HG03097 (cell line): ENCODE measurements around the gene ADGRF1.

Experiments
- ATAC-seq: cut with Tn5 transposase; IDR thresholded peaks from one replicate; pipeline ENCODE4 v1.9.1; 2021; ENCODE audit not compliant: unreplicated experiment, low FRiP score

ADGRF1 gene

DNA sequence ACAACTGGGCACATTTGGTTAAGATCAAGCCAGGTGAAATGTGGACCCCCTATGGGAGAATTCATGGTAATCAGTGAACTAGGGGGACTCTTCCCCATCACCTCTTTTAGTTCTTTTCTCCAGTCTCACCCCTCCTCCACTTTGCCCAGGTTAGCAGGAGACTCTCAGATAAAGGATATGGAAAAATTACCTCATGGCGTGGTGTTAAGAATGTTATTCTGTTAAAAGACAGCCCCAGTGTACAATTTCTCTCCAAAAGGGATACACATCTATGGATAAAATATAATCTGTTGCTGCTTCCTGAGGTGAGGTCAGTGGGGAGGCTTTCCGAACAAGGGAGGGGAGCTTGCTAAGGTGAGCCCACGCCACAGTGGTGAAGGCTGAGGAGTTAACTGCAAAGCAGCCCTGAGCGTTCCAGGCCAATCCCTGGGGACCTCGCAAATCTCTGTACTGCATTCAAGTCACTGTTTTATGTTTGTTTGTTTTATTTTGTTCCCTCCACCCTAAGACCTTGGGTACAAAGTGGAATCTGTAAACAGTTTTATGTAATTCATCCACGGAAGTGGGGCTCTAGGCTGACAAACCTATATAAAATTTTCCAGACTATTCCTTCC is 52.0 kb downstream of the ADGRF1 start:
- no peak for ATAC-seq

DNA sequence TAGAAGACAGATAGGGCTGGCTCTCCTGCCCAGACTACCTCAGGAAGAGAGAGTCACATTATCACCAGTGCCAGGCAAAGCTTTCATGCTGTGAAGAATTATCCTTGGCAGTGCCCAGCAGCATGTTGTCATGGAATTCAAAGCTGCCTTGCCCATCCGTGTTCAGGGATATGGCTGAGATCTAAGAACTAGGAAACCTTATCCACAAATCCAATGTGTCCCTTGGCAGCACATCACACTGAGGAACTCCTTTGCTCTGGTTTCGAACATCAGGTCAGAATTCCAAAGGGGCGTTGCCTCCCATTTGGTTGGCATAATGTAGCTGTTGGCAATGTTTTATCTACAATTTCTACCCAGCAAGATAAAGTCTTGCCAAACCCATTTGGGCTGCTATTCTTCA is 52.7 kb downstream of the ADGRF1 start:
- no peak for ATAC-seq

DNA sequence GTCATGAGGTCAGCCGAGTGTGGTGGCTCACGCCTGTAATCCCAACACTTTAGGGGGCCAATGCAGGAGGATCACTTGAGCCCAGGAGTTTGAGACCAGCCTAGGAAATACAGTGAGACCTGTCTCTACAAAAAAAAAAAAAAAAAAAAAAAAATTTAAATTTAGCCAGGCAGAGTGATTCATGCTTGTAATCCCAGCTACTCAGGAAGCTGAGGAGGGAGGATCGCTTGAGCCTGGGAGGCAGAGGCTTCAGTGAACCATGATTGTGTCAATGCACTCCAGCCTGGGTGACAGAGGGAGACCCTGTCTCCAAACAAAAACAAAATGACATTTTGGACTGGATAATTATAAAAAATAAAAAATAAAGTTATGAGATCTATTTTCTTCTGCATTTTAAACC is 56.2 kb downstream of the ADGRF1 start:
- no peak for ATAC-seq

GRCh38 chr6:46983007-46983411 is 59.1 kb downstream of the ADGRF1 start:
- no peak for ATAC-seq

DNA sequence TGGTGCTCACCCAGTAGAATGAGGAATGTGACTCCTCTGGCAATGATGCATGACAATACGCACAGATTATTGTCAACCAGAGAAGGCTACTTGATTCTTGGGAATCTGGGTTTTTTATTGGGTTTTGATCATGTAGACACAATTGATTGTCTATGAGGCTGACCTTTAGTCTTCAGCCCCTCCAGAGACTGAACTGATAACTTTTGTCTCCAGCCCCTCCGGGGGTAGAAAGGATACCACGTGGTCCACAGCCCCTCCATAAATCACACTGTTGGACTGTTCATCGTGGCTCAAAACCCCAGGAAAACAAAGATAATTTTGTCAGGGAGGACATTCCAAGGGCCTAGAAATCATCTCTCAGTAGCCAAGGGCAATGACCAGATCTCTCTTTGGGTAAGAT is 62.9 kb downstream of the ADGRF1 start:
- ATAC-seq, result no peak

DNA sequence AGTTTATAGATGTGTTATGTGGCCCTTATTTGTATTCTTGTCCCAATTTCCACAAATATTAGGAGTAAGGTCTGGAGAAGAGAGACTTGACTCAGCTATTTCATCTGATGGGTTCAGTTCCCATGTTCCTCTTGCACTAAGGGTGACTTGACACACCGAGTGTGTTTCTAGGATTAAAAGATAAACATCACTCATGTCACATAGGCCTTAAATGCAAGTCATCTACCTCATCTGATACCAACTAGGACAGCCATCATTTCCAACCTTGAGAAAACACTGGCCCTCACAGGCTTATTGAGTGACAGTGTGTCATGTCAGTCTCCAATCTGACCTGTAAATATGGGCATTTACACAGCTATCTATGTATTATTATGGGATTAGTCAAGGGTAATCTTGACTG is 67.3 kb downstream of the ADGRF1 start:
- no peak for ATAC-seq

DNA sequence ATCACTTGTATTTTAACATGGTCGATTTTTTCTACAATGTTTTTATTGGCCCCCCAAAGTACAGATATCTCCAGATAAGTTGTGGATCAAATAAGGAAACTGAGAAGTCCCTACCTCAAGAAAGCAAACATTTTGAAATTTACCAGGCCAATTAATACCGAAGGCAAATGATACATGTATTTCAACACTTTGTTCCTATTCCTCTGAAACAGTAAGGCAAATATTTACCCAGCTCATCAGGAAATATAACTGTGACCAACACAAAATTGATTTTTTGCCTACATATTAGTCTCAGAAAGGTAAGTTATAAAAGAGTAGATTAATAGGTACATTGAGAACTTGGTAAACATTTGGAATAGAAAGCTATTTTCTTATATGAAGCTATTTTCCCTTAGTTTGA is 69.1 kb downstream of the ADGRF1 start:
- no peak for ATAC-seq

- ATAC-seq, result no peak
Measured at GRCh38 chr6:46972531-46972930, 69.6 kb downstream of the ADGRF1 start.

DNA sequence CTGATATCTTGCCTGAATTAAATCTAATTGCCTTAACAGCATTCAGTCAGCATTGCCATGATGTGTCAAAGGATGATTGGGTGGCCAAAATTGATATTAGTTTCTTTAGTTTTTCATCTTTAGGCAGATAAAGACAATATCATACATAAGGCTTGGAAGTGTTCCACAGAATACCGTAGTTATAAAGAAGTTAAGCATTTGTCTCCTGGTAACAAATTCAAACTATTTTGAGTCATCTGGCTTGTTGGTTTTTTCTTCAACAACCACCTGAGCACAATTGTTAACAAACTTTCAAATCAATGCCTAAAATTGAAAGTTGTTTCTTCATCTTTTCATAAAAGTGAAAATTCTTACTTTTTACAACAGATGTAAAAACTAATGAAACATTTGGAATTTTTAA is 72.9 kb downstream of the ADGRF1 start:
- ATAC-seq, result no peak

GRCh38 chr6:46967826-46968349 is 74.2 kb downstream of the ADGRF1 start:
- no peak for ATAC-seq

DNA sequence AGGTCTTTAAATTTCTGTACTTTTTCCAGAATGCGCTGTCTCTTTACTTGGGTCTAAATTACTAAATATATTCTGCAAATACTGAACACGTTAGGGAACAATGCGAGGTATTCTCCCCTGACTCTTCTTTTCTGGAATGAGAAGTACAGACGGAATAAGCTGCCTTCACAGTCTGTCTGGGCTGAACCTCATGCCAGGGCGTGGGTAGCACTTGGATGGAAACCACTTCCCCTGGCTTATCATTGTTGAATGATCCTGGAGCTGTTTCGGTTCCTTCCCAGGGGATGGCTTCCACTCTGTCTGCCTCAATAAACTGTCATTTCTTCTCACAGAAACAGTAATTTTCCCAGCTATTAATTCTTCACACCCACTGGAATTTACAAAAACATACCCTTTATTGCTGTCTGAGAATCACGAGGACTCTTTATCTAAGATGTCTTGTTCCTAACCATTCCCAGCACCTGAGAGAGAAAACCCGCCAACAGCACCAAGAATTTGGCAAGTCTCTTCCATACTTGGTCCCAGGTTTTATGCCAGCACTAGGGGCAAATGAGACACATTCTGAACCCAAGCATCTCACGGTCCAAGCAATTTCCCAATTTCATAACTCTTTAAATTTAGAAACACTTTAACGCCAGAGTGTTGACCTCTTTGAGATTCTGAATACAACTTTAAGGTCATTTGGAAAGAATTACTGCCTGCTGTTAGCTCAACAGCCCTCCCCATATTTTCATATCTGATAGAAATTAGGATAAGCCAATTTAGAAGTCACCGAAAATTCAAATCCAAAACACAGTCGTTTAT is 77.2 kb downstream of the ADGRF1 start:
- no peak for ATAC-seq

DNA sequence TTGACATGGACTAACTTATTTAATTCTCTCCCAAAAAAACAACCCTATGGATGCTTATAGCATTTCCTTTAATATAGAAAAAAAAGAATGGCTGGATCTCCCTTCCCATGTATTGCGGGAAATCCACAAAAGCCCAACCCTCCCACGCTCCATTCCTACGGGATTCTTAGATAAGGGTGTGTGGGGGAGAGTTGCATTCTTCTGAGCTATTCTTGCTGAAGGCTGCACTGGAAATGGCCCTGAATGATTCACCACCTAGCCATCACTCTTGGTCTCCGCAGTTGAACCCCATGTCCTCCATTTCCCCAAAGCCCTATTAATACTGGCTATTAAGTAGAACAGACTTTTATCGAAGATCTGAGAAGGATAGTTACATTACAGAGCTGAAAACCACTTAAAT is 78.5 kb downstream of the ADGRF1 start:
- ATAC-seq, result no peak

DNA sequence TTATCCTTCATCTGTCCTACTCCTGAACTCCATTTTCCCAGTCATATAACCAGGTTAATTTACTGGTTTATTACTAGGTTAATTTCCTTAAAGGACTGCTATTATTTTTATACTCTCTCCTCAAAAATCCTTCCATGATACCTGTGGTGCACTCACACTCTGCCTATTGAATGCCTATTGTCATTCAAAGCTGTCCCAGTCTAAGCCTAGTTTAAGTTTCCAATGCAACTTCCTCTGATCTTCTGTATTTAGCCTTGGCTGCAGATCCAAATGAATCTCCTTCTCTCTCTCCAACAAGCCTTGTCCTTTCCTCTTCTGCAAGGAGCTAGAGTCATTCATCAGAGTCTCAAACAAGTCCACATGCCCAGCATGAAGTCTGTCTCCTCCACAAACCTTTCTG is 79.1 kb downstream of the ADGRF1 start:
- no peak for ATAC-seq

DNA sequence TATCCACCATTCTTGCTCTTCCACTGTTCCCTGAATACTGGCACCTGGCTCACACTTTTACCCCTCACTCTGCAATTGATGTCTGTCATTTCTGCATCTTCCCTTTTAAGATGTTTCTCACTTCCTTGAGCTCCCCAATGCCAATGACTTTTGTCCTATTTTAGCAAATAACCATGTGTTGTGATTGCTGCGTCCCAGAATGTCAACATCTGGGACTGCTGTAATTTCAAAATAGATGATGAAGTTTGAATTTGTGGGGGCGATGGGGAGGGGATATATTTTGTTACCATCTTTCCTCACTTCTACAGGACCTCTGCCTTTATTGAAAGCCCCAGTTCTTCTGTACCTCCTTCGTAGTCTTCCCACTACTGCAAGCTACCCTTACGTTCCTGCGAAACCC is 80.4 kb downstream of the ADGRF1 start:
- ATAC-seq, result no peak

GRCh38 chr6:46961232-46961631 is 80.9 kb downstream of the ADGRF1 start:
- no peak for ATAC-seq

- ATAC-seq, result no peak
Measured at GRCh38 chr6:46959419-46959818, 82.7 kb downstream of the ADGRF1 start.

- no peak for ATAC-seq
Measured at GRCh38 chr6:46956409-46956808, 85.7 kb downstream of the ADGRF1 start.

- no peak for ATAC-seq
Measured at GRCh38 chr6:46954837-46955451, 87.2 kb downstream of the ADGRF1 start.

- ATAC-seq, result no peak
Measured at GRCh38 chr6:46953921-46954320, 88.2 kb downstream of the ADGRF1 start.

GRCh38 chr6:46949632-46950280 is 92.4 kb downstream of the ADGRF1 start:
- ATAC-seq, result no peak

DNA sequence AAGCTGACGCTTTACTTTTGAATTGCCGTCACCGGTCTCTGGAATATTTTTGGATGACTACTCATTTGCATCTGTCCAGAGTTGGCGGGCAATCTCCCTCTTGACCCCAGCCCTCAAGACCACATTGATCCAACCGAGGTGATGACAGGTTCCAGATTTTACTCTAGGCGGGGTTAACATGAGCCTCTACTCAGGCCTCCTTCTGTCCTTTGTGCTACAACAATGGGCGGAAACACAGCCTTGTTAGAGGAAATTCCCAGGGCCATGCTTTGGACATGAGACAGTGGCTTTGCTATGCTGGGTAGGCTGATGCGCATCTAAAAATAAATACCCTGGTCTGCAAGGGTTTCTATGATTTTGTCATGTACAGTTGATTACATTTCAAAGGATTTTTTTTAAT is 93.4 kb downstream of the ADGRF1 start:
- no peak for ATAC-seq
